AG09309 (cell line): Measurements from ENCODE around the gene MAP1S.
A peak's percentile ranks its signal among the peaks of the same experiment; 100 is the strongest.

Experiments used
- DNase-seq: peaks from one replicate; pipeline ENCODE4 v3.0.0-alpha.2; 2010; ENCODE audit warnings: low read depth
- H3K4me3 ChIP-seq: 2 replicates; pipeline ENCODE4 v1.5.1; 2011; ENCODE audit warnings: mild to moderate bottlenecking, low read depth, low read length, moderate library complexity; ENCODE audit not compliant: control insufficient read depth
- CTCF ChIP-seq: IDR thresholded peaks from 2 replicates; pipeline ENCODE4 v1.5.1; 2011; ENCODE audit warnings: mild to moderate bottlenecking, low read depth, low read length, inconsistent platforms; ENCODE audit not compliant: insufficient read depth, control insufficient read depth; ENCODE audit errors: missing control alignments

The MAP1S gene

GRCh38 chr19:17718947-17719711 is at the start of gene MAP1S:
MAP1S (plus strand) TSS chr19:17719480; CDS start chr19:17719503, 23 bp downstream.
- H3K4me3 ChIP-seq, result peak within 1 kb of the TSS; percentile 97
- no peak for TF ChIP-seq CTCF
- no peak for DNase-seq

- no peak for DNase-seq
- no peak overlapping the region for H3K4me3 ChIP-seq
- TF ChIP-seq CTCF, result no peak
These were observed 47.4 kb upstream of the MAP1S start for GRCh38 chr19:17671906-17672305.

GRCh38 chr19:17673937-17674799 is 45.1 kb upstream of the MAP1S start:
- no peak for DNase-seq
- H3K4me3 ChIP-seq, result no peak overlapping the region
- no peak for TF ChIP-seq CTCF

GRCh38 chr19:17676295-17676694 is 43.0 kb upstream of the MAP1S start:
- no peak for TF ChIP-seq CTCF
- no peak for DNase-seq
- H3K4me3 ChIP-seq, result no peak overlapping the region

GRCh38 chr19:17677002-17677401 is 42.3 kb upstream of the MAP1S start:
- DNase-seq, result no peak
- no peak overlapping the region for H3K4me3 ChIP-seq
- peak; percentile 8 for TF ChIP-seq CTCF

- no peak for DNase-seq
- TF ChIP-seq CTCF, result no peak
- H3K4me3 ChIP-seq, result no peak overlapping the region
These were observed 40.4 kb upstream of the MAP1S start for GRCh38 chr19:17678836-17679235.
